Brain microvascular endothelial cell (primary cell): ENCODE measurements around the gene KMT2A.
A peak's percentile ranks its signal among the peaks of the same experiment; 100 is the strongest.

ENCODE experiments used
- DNase-seq: peaks from one replicate; pipeline ENCODE4 v3.0.0-alpha.2; 2020
- H3K27ac ChIP-seq: fragments of 250-450 bp; sonication (Bioruptor Pico); 2 replicates; pipeline ENCODE4 v1.5.1; 2020; ENCODE audit warnings: mild to moderate bottlenecking, moderate library complexity
- H3K27me3 ChIP-seq: fragments of 250-450 bp; sonication (Bioruptor Pico); replicated peaks from 2 replicates; pipeline ENCODE4 v1.5.1; 2020; ENCODE audit warnings: mild to moderate bottlenecking
- H3K36me3 ChIP-seq: fragments of 250-450 bp; sonication (Bioruptor Pico); replicated peaks from 2 replicates; pipeline ENCODE4 v1.5.1; 2020; ENCODE audit warnings: mild to moderate bottlenecking
- H3K4me3 ChIP-seq: 2 replicates; pipeline ENCODE4 v1.5.1; 2011; ENCODE audit warnings: low read depth, mild to moderate bottlenecking, control low read depth, low read length, moderate library complexity
- CTCF ChIP-seq: IDR thresholded peaks from 2 replicates; pipeline ENCODE4 v1.5.1; 2011; ENCODE audit warnings: low read depth, mild to moderate bottlenecking, moderate library complexity, low read length, control low read depth, inconsistent platforms; ENCODE audit errors: missing control alignments
- in situ Hi-C: cut with HindIII; loops from 2 replicates; pipeline ENCODE4 v1.10.0; 2017; ENCODE audit warnings: low sequenced_read_pairs, low pct_ligation_motif_present

The KMT2A gene

GRCh38 chr11:118437208-118438125, 1.2 kb downstream of the KMT2A start:
- in situ Hi-C loops = no loop called here
- H3K4me3 ChIP-seq = peak overlapping the region; percentile 74
- DNase-seq = no peak
- no peaks in the 10 kb centered on the region for H3K27me3 ChIP-seq
- H3K27ac ChIP-seq = peak overlapping the region; percentile 66
- TF ChIP-seq CTCF = no peak
- no peaks in the 10 kb centered on the region for H3K36me3 ChIP-seq

- in situ Hi-C loops = no loop called here
- Histone ChIP-seq H3K27me3 (no peaks in the 10 kb centered on the region), H3K4me3 (peak overlapping the region; percentile 74), H3K36me3 (no peaks in the 10 kb centered on the region), H3K27ac (peak overlapping the region; percentile 65)
- DNase-seq = peak; percentile 87
- no peak for TF ChIP-seq CTCF
Observed at GRCh38 chr11:118438314-118438931, 2.1 kb downstream of the KMT2A start.

- Histone ChIP-seq H3K27me3 (no peaks in the 10 kb centered on the region), H3K36me3 (no peaks in the 10 kb centered on the region), H3K4me3 (no peak overlapping the region), H3K27ac (no peak overlapping the region)
- TF ChIP-seq CTCF = no peak
- in situ Hi-C loops = no loop called here
- no peak for DNase-seq
Observed at GRCh38 chr11:118439646-118440045, 3.4 kb downstream of the KMT2A start.

GRCh38 chr11:118441770-118442275, 5.5 kb downstream of the KMT2A start:
- H3K36me3 ChIP-seq = no peaks in the 10 kb centered on the region
- in situ Hi-C loops = no loop called here
- DNase-seq = no peak
- H3K27me3 ChIP-seq = no peaks in the 10 kb centered on the region
- H3K27ac ChIP-seq = no peak overlapping the region
- no peak for TF ChIP-seq CTCF
- no peak overlapping the region for H3K4me3 ChIP-seq

- H3K27me3 ChIP-seq = no peaks in the 10 kb centered on the region
- no peak for DNase-seq
- no peak for TF ChIP-seq CTCF
- H3K27ac ChIP-seq = no peak overlapping the region
- in situ Hi-C loops = no loop called here
- no peak overlapping the region for H3K4me3 ChIP-seq
- H3K36me3 ChIP-seq = no peaks in the 10 kb centered on the region
Observed at GRCh38 chr11:118442301-118442700, 6.0 kb downstream of the KMT2A start.
